HG03103 (cell line): Measurements from ENCODE around the gene MYBBP1A.

ENCODE experiments used
- ATAC-seq: cut with Tn5 transposase; IDR thresholded peaks from one replicate; pipeline ENCODE4 v1.9.1; 2021; ENCODE audit warnings: low read depth; ENCODE audit not compliant: unreplicated experiment

The MYBBP1A gene

DNA sequence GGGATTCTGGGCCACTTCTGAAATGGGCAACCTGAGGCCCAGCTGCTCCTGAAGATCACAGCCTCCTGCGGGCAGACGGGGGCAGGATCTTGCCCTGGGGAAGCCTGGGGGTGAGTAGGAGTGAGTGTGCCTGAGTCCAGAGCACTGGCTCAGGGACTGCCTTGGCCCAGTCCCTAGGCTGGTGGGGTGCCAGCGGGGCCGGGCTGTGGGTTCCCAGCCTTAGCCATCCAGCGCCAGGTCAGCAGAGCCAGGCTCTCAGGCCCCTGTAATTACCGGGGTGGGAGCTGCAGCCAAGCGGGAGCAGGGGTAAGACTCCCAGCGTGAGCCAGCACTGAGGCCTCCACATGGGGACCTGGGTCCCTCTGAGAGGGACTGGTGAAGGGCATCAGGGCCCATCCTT lies 48.3 kb downstream of the MYBBP1A start:
- ATAC-seq: no peak

DNA sequence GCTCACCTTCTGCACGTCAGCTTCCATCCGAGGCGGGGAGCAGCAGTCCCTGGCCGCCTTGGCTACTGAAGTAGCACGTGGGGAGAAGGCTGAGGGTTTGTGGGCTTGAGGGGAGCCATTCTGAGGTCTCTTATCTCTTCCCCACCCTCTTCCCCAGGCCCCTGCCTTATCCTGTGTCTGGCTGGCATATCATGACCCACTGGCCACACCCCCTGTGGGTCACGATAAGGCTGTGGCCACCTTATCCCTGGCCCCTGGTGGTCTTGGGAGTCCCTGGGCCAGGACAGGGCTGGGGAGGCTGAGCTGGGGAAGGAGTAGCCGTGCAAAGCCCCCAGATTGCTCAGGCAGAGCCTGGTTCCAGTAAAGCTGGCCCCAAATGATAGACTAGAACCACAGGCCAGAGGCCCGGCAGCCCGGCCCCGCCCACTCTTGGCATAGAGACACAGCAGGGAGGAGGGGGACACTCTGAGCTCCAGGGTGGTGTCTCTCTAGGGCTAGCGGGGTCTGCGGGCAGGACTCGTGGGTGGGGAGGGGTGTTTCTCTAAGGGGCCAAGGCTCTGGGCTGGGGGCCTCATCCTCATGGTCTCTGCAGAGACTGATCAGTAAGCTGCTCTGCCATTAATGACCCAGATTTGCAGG lies 48.9 kb downstream of the MYBBP1A start:
- ATAC-seq: no peak

DNA sequence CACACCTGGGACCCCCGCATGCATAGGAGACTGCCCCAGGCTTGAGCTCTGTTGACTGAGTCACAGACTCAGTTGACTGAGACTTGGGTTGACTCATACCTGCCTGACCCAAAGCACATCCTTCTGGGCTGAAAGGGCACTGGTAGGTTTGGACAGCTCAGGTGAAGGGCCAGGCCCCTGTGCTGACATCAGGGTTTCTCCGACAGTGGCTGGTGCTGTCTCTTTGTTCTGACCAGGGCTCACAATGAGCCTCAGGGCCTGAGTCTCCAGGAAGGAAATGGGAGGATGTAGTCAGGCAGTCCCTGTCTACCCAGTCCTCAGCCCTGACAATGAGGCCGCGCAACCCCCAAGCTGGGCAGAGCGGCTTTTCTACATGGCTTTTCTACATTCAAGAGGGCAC lies 50.0 kb downstream of the MYBBP1A start:
- ATAC-seq: no peak

DNA sequence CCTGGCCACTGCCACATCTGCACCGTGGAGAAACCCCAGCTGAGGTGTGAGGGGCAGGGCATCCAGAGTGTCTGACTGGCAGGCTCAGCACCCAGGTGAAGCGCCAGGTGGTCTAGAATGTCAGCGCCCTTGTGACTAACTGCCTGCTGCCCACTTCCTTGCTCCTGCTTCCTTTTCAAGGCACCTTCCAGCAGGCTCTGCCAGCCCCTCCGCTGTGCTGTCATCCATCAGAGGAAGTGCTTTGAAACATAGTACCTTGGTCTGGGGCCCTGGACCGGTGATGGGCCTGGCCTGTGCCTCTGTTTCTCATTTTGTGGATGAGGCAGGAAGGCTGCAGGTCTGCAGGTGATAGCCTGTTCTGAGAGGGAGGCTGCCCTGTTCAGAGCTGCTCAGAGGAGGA lies 51.0 kb downstream of the MYBBP1A start:
- ATAC-seq: no peak

DNA sequence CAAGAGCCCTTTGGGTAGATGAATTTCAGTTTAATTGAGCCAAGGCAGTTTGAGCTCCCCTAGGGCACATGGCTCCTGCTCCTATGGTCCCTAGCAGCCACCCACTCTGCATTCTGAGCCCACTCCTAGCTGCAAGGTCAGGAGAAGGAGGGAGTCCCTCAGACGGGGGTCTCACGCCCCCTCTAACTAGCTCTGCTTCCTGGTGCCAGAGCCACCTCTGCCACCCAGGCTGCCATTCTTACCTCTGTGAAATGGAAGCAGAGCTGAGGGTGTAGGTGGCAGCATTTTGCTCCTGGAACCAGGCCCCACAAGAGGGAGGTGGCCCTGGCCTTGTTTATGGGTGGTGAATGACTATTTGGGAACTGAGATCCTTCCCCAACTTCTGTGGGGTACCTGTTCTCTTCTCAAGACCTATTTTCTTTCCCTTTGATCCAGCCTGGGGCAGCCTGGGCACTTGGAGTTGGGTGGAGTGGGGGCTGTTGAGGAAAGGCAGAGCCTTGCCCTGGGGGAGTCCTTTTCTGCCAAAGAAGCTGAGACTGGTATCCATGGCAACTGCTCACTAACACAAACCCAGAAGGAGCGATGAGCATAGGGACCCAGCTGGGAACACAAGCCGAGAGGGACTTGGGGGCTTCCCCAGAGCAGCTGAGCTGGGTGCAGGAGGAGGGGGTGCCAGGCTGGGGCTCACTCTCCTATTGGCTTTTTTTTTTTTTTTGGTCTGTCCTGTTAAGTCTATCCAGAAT lies 51.7 kb downstream of the MYBBP1A start:
- ATAC-seq: no peak

DNA sequence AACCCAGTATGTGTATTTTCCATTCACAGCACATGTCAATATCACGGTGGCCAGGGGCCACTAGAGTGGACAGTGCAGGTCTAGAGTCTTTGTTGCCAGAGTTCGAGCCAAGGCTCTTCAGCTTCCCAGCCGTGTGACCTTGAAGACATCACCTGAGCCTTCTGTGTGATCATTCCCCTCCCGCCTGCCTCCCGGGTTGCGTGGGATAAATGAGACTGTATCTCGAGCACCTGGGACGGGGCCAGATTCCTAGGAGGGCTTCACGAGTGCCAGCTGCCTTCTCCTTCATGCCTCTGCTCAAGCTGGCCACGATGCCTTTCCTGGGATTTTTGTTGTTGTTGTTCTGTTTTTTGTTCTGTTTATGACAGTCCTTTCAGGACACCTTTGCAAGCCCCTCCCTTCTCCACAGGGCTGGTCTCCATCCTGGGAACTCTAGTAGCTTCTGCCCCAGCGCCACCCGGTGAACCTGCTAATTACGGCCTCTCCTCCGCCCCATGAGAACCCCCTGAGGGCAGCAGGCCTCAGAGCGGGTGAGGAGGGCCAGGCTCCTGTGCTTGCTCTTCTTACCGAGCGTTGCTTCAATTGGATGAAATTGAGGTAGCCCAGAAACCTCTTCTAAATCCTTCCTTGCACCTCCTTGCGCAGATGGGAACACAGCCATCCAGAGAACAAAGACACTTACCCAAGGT lies 52.6 kb downstream of the MYBBP1A start:
- ATAC-seq: no peak

DNA sequence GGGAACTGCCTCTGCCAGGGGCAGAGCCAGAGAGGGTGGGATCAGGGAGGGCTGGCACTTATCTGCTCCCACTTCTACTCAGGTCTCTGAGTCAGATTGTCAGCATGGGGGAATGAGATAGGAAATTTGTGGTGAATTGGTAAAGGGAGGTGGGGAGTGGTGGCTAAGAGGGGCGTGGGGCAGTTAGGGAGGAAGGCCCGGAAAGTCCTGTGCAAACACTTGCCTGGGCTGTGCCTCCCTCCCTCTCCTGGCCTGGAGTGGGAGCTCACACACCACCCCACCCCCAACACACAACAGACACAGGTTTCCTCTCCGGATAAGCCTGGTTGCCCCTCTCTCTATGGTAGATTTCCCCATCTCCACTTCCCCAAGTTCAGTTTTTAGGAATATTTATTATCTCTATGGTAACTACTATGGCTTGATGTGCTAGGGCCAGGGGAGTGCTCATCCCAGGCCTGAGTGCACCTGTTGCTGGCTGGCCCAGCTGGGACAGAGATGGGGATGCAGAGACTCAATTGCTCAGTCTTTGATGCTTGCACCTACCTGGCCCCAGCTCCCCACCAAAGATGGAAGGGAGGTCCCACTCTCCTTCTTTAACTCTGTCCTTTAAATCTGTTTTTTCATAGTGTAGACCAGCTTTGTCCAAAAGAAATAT lies 53.8 kb downstream of the MYBBP1A start:
- no peak for ATAC-seq

DNA sequence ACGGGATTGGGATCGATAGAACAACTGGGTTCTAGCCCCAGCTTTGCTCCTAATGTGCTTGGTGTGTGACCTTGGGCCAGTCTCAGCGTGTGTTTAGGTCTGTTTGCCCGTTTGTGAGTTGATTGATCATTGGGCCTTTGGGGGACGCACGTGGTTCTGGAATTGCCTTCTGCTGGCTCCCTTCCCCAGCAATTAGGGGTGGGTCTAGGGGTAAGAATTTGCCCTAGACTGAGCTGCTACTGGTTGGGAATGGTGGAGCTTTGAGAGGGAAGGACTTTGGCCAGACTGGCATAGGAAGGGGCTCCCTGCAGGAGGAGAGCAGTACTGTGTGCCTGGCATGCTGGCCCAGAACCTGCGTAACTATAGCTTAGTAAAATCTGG lies 55.0 kb downstream of the MYBBP1A start:
- ATAC-seq: no peak

DNA sequence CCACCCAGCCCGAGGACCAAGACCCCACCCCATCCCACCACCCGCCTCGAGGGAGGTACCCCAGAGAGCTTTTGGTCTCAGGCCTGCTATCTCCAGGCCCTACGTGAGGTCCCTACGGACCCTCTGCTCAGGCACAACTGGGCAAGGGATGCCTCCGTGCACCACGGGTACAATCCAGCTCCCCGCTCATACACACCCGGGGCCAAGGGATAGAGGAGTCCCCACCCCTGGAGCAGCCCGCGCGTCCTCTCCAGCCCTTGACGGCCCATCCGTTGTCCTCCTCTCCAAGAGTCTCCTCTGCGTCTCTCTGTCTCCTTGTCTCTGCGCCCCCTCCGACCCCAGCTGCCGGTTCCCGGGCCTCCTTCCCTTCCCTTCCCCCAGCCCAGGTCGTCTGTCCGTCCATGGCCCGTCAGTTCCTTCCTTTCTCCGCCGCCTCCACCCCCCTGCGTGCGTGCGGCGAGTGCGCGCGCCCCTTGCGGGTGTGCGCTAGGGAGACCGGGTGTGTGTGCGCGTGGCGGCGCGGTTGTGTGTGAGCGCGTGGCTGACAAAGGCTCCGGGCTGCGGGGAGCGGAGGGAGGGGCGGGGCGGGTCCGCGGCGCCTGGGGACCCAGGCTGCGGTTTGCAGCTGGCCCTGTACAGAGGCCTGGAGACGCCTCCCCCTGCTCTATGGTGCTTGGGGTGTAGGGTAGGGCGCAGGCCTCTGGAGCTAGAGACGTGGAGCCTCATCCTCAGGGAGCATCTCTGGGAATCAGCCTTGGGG lies 55.6 kb downstream of the MYBBP1A start:
- no peak for ATAC-seq

DNA sequence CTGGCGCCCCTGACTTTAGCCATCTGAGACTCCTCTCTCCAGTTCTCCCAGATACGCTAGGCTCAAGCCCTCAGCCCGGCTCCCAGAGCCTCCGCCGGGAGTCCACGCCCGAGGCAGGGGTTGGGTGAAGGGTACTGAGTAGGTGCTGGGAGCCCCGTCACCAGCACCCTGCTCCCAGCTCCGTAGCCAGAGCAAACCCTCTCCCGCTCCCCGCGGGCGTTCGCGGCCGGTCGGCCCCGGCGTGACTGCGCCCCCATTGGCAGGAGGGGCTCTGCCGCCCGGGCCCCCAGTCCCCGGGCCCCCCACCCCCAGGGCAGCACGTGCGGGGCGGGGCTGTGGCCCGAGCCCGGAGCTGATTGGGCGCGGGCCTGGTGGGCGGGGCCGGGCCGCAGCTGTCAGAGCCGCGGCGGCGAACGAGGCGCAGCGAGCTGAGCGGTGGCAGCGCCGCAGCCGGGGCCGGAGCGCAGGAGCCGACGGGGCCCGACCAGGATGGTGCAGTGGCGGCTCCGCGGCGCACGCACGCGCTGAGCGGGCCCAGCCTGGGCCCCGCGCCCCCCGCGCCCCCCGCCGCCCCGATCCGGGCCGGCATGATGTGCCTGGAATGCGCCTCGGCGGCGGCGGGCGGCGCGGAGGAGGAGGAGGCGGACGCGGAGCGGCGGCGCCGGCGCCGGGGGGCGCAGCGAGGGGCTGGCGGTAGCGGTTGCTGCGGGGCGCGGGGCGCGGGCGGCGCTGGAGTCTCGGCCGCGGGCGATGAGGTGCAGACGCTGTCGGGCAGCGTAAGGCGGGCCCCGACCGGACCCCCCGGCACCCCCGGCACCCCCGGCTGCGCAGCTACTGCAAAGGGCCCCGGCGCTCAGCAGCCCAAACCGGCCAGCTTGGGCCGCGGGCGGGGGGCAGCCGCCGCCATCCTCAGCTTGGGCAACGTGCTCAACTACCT lies 56.5 kb downstream of the MYBBP1A start, which contains the start of gene SPNS2:
Gene SPNS2 (plus strand): TSS at position 421 of the 937 bp plus-strand sequence. CDS start 167 bp downstream, at position 588.
- no peak for ATAC-seq

- ATAC-seq: no peak
These were observed 57.9 kb downstream of the MYBBP1A start for GRCh38 chr17:4497101-4497824.

DNA sequence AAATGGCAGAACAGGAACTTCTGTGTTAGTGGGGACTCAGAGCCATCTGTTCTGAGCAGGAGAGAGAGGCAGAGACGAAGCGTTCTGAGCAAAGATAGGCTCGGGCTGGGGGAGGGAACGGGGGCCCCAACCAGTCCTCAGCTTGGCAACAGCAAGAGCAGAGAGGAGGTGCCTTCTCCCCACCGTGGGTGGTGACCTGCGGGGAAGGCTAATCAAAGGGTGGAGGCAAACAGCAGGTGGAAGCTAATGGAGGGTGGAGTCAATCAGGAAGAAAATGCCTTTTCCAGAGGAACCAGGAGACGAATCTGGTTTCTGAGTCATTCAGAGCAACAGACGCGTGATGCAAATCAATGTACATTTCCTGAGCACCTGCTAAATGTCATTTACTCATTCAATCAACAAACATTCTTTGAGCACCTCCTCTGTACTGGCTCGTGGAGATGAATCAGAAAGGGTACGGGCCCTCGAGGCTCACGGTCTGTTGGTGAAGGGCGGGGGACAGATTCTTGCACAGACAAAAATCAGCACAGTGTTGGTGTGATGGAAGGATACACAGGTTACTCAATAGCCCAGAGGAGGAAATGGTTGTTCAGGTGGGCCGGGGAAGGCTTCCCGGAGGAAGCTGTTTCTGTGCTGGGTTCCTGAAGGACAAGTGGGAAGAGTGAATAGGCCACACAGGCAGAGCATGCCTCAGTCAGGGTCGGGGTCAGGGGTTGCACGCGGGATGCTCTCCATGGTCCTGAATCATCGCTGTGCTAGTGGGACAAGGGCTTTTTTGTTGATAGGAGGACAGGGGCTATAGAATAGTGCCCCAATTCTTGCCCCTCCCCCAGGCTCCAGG lies 62.2 kb downstream of the MYBBP1A start:
- no peak for ATAC-seq

DNA sequence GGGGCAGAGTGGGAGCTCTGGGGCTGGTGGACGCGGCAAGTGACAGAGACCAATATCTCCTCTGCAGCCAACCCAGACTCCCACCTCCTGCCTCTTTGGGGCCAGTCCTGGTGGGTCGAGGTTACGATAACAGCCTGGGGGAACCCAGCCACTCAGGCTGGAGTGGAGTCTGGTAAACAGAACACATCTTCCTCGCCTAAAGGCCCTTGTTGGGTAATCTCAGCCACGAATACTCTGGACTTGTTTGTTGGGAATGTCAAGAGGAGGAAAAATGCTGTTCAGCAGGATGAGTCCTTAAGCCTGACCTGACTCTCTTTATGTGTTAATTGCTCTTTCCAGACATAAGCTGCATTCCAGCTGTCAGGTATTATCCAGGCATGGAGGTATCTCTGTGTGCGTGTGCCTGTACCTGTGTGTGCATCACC lies 64.5 kb downstream of the MYBBP1A start:
- no peak for ATAC-seq

DNA sequence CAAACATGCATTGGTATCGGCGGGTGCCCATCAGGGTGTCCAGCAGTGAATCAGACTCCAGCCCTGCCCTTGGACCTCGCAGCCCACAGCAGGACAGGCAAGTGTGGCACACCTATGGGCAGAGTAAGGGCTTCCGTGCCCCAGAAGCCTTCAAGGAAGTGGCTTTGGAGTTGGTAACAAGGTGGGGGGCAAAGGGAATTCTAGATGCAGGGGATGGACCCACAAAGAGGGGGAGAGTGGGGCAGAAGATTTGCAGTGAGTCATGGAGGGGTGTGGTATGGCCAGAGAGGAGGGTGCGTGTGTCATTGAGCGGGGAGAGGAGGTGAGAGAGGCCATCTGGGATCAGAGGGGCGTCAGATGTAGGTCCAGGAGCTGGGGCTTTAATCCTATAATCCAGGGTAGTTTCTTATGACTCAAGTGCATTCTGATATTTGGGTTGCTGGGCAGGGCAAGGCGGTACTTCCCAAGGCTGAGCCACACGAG lies 65.0 kb downstream of the MYBBP1A start:
- no peak for ATAC-seq

DNA sequence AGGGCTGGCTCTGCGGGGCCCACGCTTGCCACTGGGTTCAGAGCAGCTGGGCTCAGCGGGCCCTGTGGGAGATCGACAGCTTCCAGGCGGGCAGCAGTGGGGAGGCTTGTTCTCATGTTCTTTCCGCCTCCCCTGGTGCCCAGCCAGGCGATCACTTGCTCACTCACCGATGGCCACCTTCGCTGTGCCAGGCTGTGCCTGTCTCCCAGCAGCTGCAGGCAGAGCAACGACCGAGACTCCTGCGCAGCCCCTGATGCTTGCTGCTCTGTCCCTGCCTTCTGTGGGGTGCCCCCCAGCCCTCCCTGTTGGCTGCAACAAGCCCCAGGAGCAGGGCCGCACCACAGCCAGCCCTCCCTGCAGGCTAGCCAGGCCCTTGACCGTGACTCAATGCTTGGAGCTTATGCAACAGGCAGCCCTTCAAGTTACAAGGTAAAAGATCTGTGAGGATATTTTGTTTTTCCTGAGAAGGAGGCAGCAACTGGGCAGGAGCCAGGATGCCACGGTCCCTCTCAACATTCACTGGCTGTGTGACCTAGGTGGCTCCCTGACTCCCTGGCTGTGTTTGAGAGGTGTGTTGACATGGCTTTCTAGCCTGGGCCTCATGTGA lies 66.1 kb downstream of the MYBBP1A start:
- no peak for ATAC-seq
